ENCODE data around the gene NKD1. TPM values are rescaled to one million over a fixed set of nuclear protein-coding genes. Genes with fewer than 3 reads are reported as not detected.

NKD1 gene
- total and polyA plus RNA-seq, 2 of the 8 experiments (the other 6 are each of a cell fraction or from before 2014, with no cell fraction given): 0.70 to 4.5 TPM

DNA sequence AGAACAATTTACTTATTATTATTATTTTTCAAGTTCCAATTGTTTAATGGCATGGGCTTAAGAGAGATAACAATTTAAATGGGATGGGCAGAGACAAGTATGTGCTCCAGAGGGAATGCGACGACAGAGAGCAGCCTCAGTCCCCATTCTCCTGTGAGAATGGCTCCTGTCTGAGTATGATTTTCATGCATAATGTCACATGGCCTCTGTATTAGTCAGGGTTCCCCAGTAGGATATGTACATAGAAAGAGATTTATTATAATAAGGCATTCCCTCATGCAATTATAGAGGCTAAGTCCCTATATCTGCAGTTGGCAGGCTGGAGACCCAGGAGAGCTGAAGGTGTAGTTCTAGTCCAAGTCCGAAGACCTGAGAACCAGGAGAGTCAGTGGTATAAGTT, 22.9 kb upstream of the NKD1 start:
- H3K27ac ChIP-seq (ENCODE audit: low read depth, low read length): no peak overlapping the region
- no peaks in the 10 kb centered on the region for H3K79me1 ChIP-seq (ENCODE audit: low read depth, low read length)
- no peak overlapping the region for H4K8ac ChIP-seq (ENCODE audit: extremely low read depth, insufficient read depth, low read length)
- H4K5ac ChIP-seq (ENCODE audit: insufficient read length, low read depth, low read length): no peak overlapping the region
- no peak overlapping the region for H2BK120ac ChIP-seq (replicated peaks; ENCODE audit: low read depth, low read length)
- peaks cover 10% of the 10 kb centered on the region in 2 experiments; a peak in 3 of 4 replicates for H3K9me3 ChIP-seq (ENCODE audit: insufficient read depth in 2 of 2, low read depth in 1 of 2, low read length in 1 of 2)
- H2BK12ac ChIP-seq (ENCODE audit: low read depth, low read length): no peak overlapping the region
- ChIA-PET POLR2A (ENCODE audit: partially characterized antibody) (no interaction called here), CTCF (ENCODE audit: partially characterized antibody) (interaction anchor here (1.1 kb wide), 1 partner anchor 85 kb away, joined by 3 read pairs; no protein-coding TSS in a partner anchor)
- no peak overlapping the region for H3K4me2 ChIP-seq (ENCODE audit: insufficient read depth in 1 of 2, low read depth in 2 of 2, low read length in 2 of 2)
- H4K20me1 ChIP-seq (replicated peaks in 1 of 2; ENCODE audit: control insufficient read depth in 1 of 2, insufficient read depth in 2 of 2, low read length in 2 of 2): no peaks in the 10 kb centered on the region
- H3K4me1 ChIP-seq (replicated peaks in 1 of 4; ENCODE audit: control insufficient read depth in 3 of 4, insufficient read depth in 4 of 4, low read length in 3 of 4): peaks cover 0 to 2% (median 0%) of the 10 kb centered on the region in 4 experiments; a peak in 1 of 7 replicates
- no peak overlapping the region for H2BK5ac ChIP-seq (ENCODE audit: low read depth, low read length)
- no peak overlapping the region for H3K56ac ChIP-seq (replicated peaks; ENCODE audit: insufficient read length, low read depth, low read length)
- H3K36me3 ChIP-seq (ENCODE audit: control insufficient read depth in 2 of 4, insufficient read depth in 4 of 4, low read length in 3 of 4): no peaks in the 10 kb centered on the region
- WGBS, 2 experiments (ENCODE audit: extremely low coverage in 1 of 2, insufficient coverage in 1 of 2, insufficient read length in 1 of 2, insufficient replicate concordance in 2 of 2, low coverage in 1 of 2, low lambda C conversion rate in 2 of 2, missing lambda C conversion rate in 1 of 2): 94% methylated on average over 3 of the region's 3 CpGs; no CpG with 5 or more reads in 1 of the 2 experiments
- no peak overlapping the region for H3K14ac ChIP-seq (ENCODE audit: insufficient read length)
- FAIRE-seq (no peak), DNase-seq (ENCODE audit: low read depth in 1 of 2, low spot score in 2 of 2) (no peak)
- H3K23ac ChIP-seq (ENCODE audit: insufficient read length): no peak overlapping the region
- no peak overlapping the region for H4K91ac ChIP-seq (replicated peaks; ENCODE audit: insufficient read length, low read length)
- H3K27me3 ChIP-seq (replicated peaks in 1 of 4; ENCODE audit: control insufficient read depth in 3 of 4, extremely low read depth in 1 of 4, insufficient read depth in 3 of 4, low read length in 3 of 4): no peaks in the 10 kb centered on the region
- no peak overlapping the region for H3K4ac ChIP-seq (replicated peaks; ENCODE audit: insufficient read length, low read depth, low read length)
- no peak overlapping the region for H3K4me3 ChIP-seq (ENCODE audit: extremely low read depth in 1 of 4, insufficient read depth in 2 of 4, low read depth in 3 of 4, low read length in 4 of 4)
- H3K79me2 ChIP-seq (ENCODE audit: control insufficient read depth in 1 of 2, insufficient read depth in 2 of 2, low read length in 2 of 2): no peaks in the 10 kb centered on the region
- H2BK20ac ChIP-seq (ENCODE audit: low read length): no peak overlapping the region
- H3K23me2 ChIP-seq (ENCODE audit: low read depth, low read length): no peaks in the 10 kb centered on the region
- TF ChIP-seq ZNF274 (IDR thresholded peaks at IDR 0.05; ENCODE audit: borderline replicate concordance, extremely low read depth, low read length): no peak
- no peak for TF ChIP-seq SP2 (IDR thresholded peaks at IDR 0.05; ENCODE audit: low read length)
- no peak for TF ChIP-seq EP300 (IDR thresholded peaks at IDR 0.05; ENCODE audit: borderline replicate concordance in 1 of 2, low read depth in 2 of 2, low read length in 2 of 2)
- TF ChIP-seq RNF2 (IDR thresholded peaks at IDR 0.05; ENCODE audit: borderline replicate concordance, low read depth, low read length, missing control alignments, poor library complexity, severe bottlenecking): no peak
- no peak for TF ChIP-seq NRF1 (IDR thresholded peaks at IDR 0.05; ENCODE audit: low read depth, low read length)
- no peak for TF ChIP-seq EGR1 (IDR thresholded peaks at IDR 0.05; ENCODE audit: borderline replicate concordance, low read depth, low read length)
- TF ChIP-seq POU5F1 (IDR thresholded peaks at IDR 0.05; ENCODE audit: low read depth, low read length): no peak
- TF ChIP-seq MAFK (IDR thresholded peaks at IDR 0.05; ENCODE audit: low read depth, low read length): no peak
- no peak overlapping the region for H2AK5ac ChIP-seq (ENCODE audit: low read depth, low read length)
- H3K9ac ChIP-seq (replicated peaks in 1 of 4; ENCODE audit: extremely low read depth in 1 of 4, low read depth in 3 of 4, low read length in 3 of 4): no peak overlapping the region
- no peak overlapping the region for H3K18ac ChIP-seq (ENCODE audit: extremely low read depth, low read length)
- no peak overlapping the region for H2AFZ ChIP-seq (ENCODE audit: low read length)
- H2BK15ac ChIP-seq (ENCODE audit: low read length): no peak overlapping the region

Data from H1 (cell line).